ENCODE measurements around the gene SDK2.

SDK2 gene

GRCh38 chr17:73389411-73389810 is 254.8 kb downstream of the SDK2 start:
- DNase-seq (ENCODE audit: low read depth): no peak

- no peak for DNase-seq (ENCODE audit: low read depth)
Measured at GRCh38 chr17:73388578-73388905, 255.7 kb downstream of the SDK2 start.

- DNase-seq (ENCODE audit: low read depth): no peak
Measured at GRCh38 chr17:73387746-73388577, 256.3 kb downstream of the SDK2 start.

GRCh38 chr17:73386561-73386960 is 257.7 kb downstream of the SDK2 start:
- DNase-seq (ENCODE audit: low read depth): no peak

- no peak for DNase-seq (ENCODE audit: low read depth)
Measured at GRCh38 chr17:73384926-73385325, 259.3 kb downstream of the SDK2 start.

- no peak for DNase-seq (ENCODE audit: low read depth)
Measured at GRCh38 chr17:73380439-73381106, 263.7 kb downstream of the SDK2 start.

- no peak for DNase-seq (ENCODE audit: low read depth)
Measured at GRCh38 chr17:73379826-73380225, 264.4 kb downstream of the SDK2 start.

- no peak for DNase-seq (ENCODE audit: low read depth)
Measured at GRCh38 chr17:73378974-73379470, 265.2 kb downstream of the SDK2 start.

- no peak for DNase-seq (ENCODE audit: low read depth)
Measured at GRCh38 chr17:73376636-73377035, 267.6 kb downstream of the SDK2 start.

GRCh38 chr17:73376152-73376551 is 268.1 kb downstream of the SDK2 start:
- no peak for DNase-seq (ENCODE audit: low read depth)

- no peak for DNase-seq (ENCODE audit: low read depth)
Measured at GRCh38 chr17:73371836-73372235, 272.4 kb downstream of the SDK2 start.

- DNase-seq (ENCODE audit: low read depth): peak; percentile 61
Measured at GRCh38 chr17:73371285-73371684, 273.0 kb downstream of the SDK2 start.

GRCh38 chr17:73369817-73370490 is 274.3 kb downstream of the SDK2 start:
- peak; percentile 45 for DNase-seq (ENCODE audit: low read depth)

- DNase-seq (ENCODE audit: low read depth): no peak
Measured at GRCh38 chr17:73369111-73369521, 275.1 kb downstream of the SDK2 start.

GRCh38 chr17:73368085-73368631 is 276.1 kb downstream of the SDK2 start:
- no peak for DNase-seq (ENCODE audit: low read depth)

- DNase-seq (ENCODE audit: low read depth): no peak
Measured at GRCh38 chr17:73365906-73366623, 278.2 kb downstream of the SDK2 start.

- no peak for DNase-seq (ENCODE audit: low read depth)
Measured at GRCh38 chr17:73365301-73365874, 278.9 kb downstream of the SDK2 start.

GRCh38 chr17:73364155-73364522 is 280.1 kb downstream of the SDK2 start:
- DNase-seq (ENCODE audit: low read depth): no peak

- no peak for DNase-seq (ENCODE audit: low read depth)
Measured at GRCh38 chr17:73363442-73364154, 280.6 kb downstream of the SDK2 start.

GRCh38 chr17:73362697-73363096 is 281.5 kb downstream of the SDK2 start:
- DNase-seq (ENCODE audit: low read depth): no peak
